HG03521 (cell line): ENCODE results near the gene MARCHF7.
"Not testable (repeated sequence)": the region's sequence is repeated elsewhere in the genome, so short reads cannot be mapped to it uniquely, and the experiment has no call there.

ENCODE experiments used
- ATAC-seq: cut with Tn5 transposase; IDR thresholded peaks from one replicate; pipeline ENCODE4 v1.9.1; 2021; ENCODE audit warnings: mild to moderate bottlenecking, moderate library complexity; ENCODE audit not compliant: unreplicated experiment

The MARCHF7 gene

GRCh38 chr2:159716857-159717256 lies 4.6 kb downstream of the MARCHF7 start:
- ATAC-seq = no peak

- ATAC-seq = no peak
Observed at GRCh38 chr2:159720676-159721075, 8.4 kb downstream of the MARCHF7 start.

- ATAC-seq = no peak
Observed at GRCh38 chr2:159722580-159722979, 10.3 kb downstream of the MARCHF7 start.

- not testable (repeated sequence) for ATAC-seq
Observed at GRCh38 chr2:159724795-159725572, 12.7 kb downstream of the MARCHF7 start.

GRCh38 chr2:159725713-159726112 lies 13.4 kb downstream of the MARCHF7 start:
- ATAC-seq = no peak

GRCh38 chr2:159728629-159729028 lies 16.3 kb downstream of the MARCHF7 start:
- ATAC-seq = no peak

GRCh38 chr2:159735648-159736047 lies 23.3 kb downstream of the MARCHF7 start:
- ATAC-seq = no peak

GRCh38 chr2:159736048-159736447 lies 23.7 kb downstream of the MARCHF7 start:
- no peak for ATAC-seq

GRCh38 chr2:159737292-159737916 lies 25.1 kb downstream of the MARCHF7 start:
- no peak for ATAC-seq

GRCh38 chr2:159737917-159738296 lies 25.6 kb downstream of the MARCHF7 start:
- no peak for ATAC-seq

GRCh38 chr2:159738509-159739390 lies 26.4 kb downstream of the MARCHF7 start:
- ATAC-seq = no peak

- no peak for ATAC-seq
Observed at GRCh38 chr2:159742846-159743245, 30.5 kb downstream of the MARCHF7 start.

- no peak for ATAC-seq
Observed at GRCh38 chr2:159744363-159744762, 32.1 kb downstream of the MARCHF7 start.

GRCh38 chr2:159745237-159745636 lies 32.9 kb downstream of the MARCHF7 start:
- ATAC-seq = not testable (repeated sequence)

- ATAC-seq = no peak
Observed at GRCh38 chr2:159748089-159748488, 35.8 kb downstream of the MARCHF7 start.

GRCh38 chr2:159750873-159751272 lies 38.6 kb downstream of the MARCHF7 start:
- ATAC-seq = no peak

GRCh38 chr2:159753797-159754196 lies 41.5 kb downstream of the MARCHF7 start:
- no peak for ATAC-seq

GRCh38 chr2:159755014-159755413 lies 42.7 kb downstream of the MARCHF7 start:
- no peak for ATAC-seq

- no peak for ATAC-seq
Observed at GRCh38 chr2:159755788-159756187, 43.5 kb downstream of the MARCHF7 start.

GRCh38 chr2:159758239-159758638 lies 45.9 kb downstream of the MARCHF7 start:
- ATAC-seq = no peak

- ATAC-seq = no peak
Observed at GRCh38 chr2:159758686-159759085, 46.4 kb downstream of the MARCHF7 start.

- no peak for ATAC-seq
Observed at GRCh38 chr2:159759577-159759976, 47.3 kb downstream of the MARCHF7 start.
